Thyroid gland (tissue), 4 donors: Measurements from ENCODE around the gene GPR15LG. TPM values are rescaled to one million over a fixed set of nuclear protein-coding genes. Genes with fewer than 3 reads are reported as not detected.

Experiments used
- DNase-seq, 2 donors: peaks; one replicate each; pipeline ENCODE4 v3.0.0-alpha.2; 2019
- H3K27ac ChIP-seq, 3 donors: fragments of 200-600 bp; sonication (generic); 1 replicate in 2 of 3; 2 replicates in 1 of 3; pipeline ENCODE4 v1.5.1; 2016 to 2019; ENCODE audit warnings: mild to moderate bottlenecking in 1 of 3, moderate library complexity in 1 of 3
- H3K27me3 ChIP-seq: fragments of 200-600 bp; sonication (generic); one replicate; pipeline ENCODE4 v1.5.1; 2019
- H3K36me3 ChIP-seq, 2 donors: fragments of 200-600 bp; sonication (generic); one replicate each; pipeline ENCODE4 v1.5.1; 2016 to 2019
- H3K4me1 ChIP-seq, 2 donors: fragments of 200-600 bp; sonication (generic); one replicate each; pipeline ENCODE4 v1.5.1; 2017 to 2019
- H3K4me3 ChIP-seq, 3 donors: fragments of 200-600 bp; sonication (generic); replicated peaks in 1 of 3; 1 replicate in 2 of 3; 2 replicates in 1 of 3; pipeline ENCODE4 v1.5.1; 2016; ENCODE audit warnings: mild to moderate bottlenecking in 1 of 3
- H3K9me3 ChIP-seq: fragments of 200-600 bp; sonication (generic); one replicate; pipeline ENCODE4 v1.5.1; 2017
- CTCF ChIP-seq, 6 experiments: fragments of 200-600 bp in 3 of 6; fragments of 450-650 bp in 3 of 6; sonication (generic) in 3 of 6; IDR thresholded peaks; one replicate each; pipeline ENCODE4 v1.5.1; 2016 to 2019; ENCODE audit warnings: antibody characterized with exemption in 6 of 6, mild to moderate bottlenecking in 2 of 6, inconsistent platforms in 1 of 6, moderate library complexity in 1 of 6
- POLR2A ChIP-seq, 2 donors: fragments of 450-650 bp; IDR thresholded peaks; one replicate each; pipeline ENCODE4 v1.6.1; 2017; ENCODE audit warnings: antibody characterized with exemption in 2 of 2, mild to moderate bottlenecking in 2 of 2, moderate library complexity in 1 of 2
- WGBS, 2 donors: methylation state at CpG; one replicate each; pipeline ENCODE4 v1.1.5; 2017; 5-methylcytosine and 5-hydroxymethylcytosine counted together
- intact Hi-C: fragments of 100-400 bp; cut with DNase I; formaldehyde crosslinking; loops from one replicate; pipeline ENCODE4 v1.15.1; 2023
- total RNA-seq, 4 donors: library from RNA; depleted of rRNA; stranded (reverse); fragments of >200 nt; gene quantifications; one replicate each; pipeline ENCODE4 v1.2.3, GENCODE V29; 2016

GPR15LG gene
- total RNA-seq, 4 donors from 2014 or later, result not detected

DNA sequence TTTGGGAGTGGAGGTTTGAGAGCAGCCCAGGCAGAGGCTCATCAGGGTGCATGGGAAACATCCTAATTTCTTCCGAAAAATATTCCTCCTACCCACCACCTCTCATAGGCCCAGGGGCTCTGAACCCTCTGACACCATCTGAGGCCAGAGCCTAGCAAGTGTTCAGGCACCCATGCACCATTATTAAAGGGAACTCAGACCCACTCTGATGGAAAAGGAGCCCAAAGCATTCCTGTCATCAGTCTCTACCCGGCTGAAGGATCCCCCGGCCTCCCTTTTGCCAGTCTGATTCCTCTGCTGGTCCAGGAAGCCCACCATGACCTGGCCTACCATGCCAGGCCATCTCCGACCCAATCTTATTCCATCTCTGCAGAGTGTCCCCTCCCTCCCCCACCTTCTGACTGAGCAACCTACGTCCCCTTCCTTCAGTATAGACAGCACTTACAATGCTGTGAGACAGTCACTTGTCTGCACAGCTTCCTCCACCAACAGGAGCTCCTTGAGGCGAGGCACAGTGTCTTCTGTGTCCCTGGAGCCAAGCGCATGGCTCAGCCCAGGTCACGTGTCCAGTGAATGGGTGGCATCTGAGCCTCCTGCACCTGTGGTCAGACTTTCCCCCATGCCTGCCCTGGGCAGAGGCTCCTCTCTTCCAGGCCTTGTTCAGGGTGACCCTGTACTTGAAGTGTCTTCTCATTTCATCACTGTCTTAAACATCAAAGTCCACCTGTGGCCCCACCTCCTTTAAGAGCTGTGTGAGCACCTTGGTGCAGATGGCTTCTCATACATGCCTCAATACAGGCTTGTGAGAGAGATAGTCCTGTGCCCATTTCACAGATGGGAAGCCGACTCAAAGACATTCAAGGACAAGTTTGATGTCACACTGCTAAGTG is 889 bp upstream of the GPR15LG start:
- H3K36me3 ChIP-seq, result no peaks in the 10 kb centered on the region
- TF ChIP-seq CTCF (IDR thresholded peaks at IDR 0.05), result no peak
- no peak for TF ChIP-seq POLR2A (IDR thresholded peaks at IDR 0.05)
- intact Hi-C loops, result no loop called here
- no peaks in the 10 kb centered on the region for H3K27me3 ChIP-seq
- no peak for DNase-seq
- WGBS, 2 donors, result 92 to 95% methylated on average over 9 of the region's 9 CpGs
- no peak overlapping the region for H3K27ac ChIP-seq
- H3K4me1 ChIP-seq, result no peaks in the 10 kb centered on the region
- H3K9me3 ChIP-seq, result no peaks in the 10 kb centered on the region
- H3K4me3 ChIP-seq, result no peak overlapping the region

- no peak for DNase-seq
- no peaks in the 10 kb centered on the region for H3K36me3 ChIP-seq
- WGBS, 2 donors, result 93 to 95% methylated on average over 6 of the region's 6 CpGs
- no peaks in the 10 kb centered on the region for H3K9me3 ChIP-seq
- H3K27me3 ChIP-seq, result no peaks in the 10 kb centered on the region
- H3K4me3 ChIP-seq, result no peak overlapping the region
- peaks cover 7 to 10% of the 10 kb centered on the region in 2 donors for H3K4me1 ChIP-seq
- H3K27ac ChIP-seq, result no peak overlapping the region
- no peak for TF ChIP-seq POLR2A (IDR thresholded peaks at IDR 0.05)
- no peak for TF ChIP-seq CTCF (IDR thresholded peaks at IDR 0.05)
- intact Hi-C loops, result no loop called here
These were observed 1.8 kb downstream of the GPR15LG start for GRCh38 chr10:84175436-84175835.

GRCh38 chr10:84176351-84176750 is 2.8 kb downstream of the GPR15LG start:
- DNase-seq, result no peak
- Histone ChIP-seq H3K27me3 (no peaks in the 10 kb centered on the region), H3K4me1 (peaks cover 7 to 10% of the 10 kb centered on the region in 2 donors), H3K9me3 (no peaks in the 10 kb centered on the region), H3K4me3 (no peak overlapping the region), H3K27ac (no peak overlapping the region), H3K36me3 (no peaks in the 10 kb centered on the region)
- intact Hi-C loops, result no loop called here
- TF ChIP-seq CTCF (IDR thresholded peaks at IDR 0.05) (no peak), POLR2A (IDR thresholded peaks at IDR 0.05) (no peak)
- WGBS, 2 donors, result 88 to 98% methylated on average over 4 of the region's 4 CpGs

DNA sequence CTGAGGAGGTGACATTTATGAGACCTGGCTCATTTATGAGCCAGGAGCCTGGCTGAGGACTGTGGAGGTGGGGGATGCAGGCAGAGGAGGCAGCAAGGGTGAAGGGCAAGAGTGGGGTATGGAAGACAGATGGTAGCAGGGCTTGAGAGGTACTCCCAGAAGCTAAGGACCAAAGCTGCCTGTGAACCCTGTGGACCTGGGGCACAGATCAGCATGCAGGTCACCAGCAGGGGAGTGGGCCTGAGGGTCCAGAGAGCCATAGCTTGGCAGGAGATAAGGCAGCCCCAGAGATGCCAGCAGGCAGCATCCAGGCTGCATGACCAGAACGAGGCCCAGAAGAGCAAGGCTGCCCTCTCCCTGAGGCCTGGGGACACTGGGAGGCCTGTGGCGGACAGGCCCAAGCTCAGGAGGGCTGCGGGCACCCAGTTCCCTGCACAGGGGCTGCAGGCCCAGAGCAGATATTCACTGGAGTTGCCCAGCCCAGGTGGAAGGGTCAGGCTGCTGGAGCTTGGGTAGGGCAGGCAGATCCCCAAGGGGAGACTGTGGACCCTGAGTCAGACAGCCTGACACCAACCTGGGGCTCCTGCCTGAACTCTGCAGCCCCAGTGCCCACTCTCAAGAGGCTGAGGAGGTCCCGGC is 3.4 kb downstream of the GPR15LG start:
- peaks cover 7 to 10% of the 10 kb centered on the region in 2 donors for H3K4me1 ChIP-seq
- no peak overlapping the region for H3K4me3 ChIP-seq
- no peak for TF ChIP-seq POLR2A (IDR thresholded peaks at IDR 0.05)
- H3K36me3 ChIP-seq, result no peaks in the 10 kb centered on the region
- intact Hi-C loops, result no loop called here
- no peak overlapping the region for H3K27ac ChIP-seq
- H3K9me3 ChIP-seq, result no peaks in the 10 kb centered on the region
- no peaks in the 10 kb centered on the region for H3K27me3 ChIP-seq
- DNase-seq, result no peak
- WGBS, 2 donors, result 83 to 95% methylated on average over 2 to 3 of the region's 4 CpGs

GRCh38 chr10:84177541-84178141 is 4.0 kb downstream of the GPR15LG start:
- no peak overlapping the region for H3K27ac ChIP-seq
- H3K4me3 ChIP-seq, result no peak overlapping the region
- peaks cover 7 to 10% of the 10 kb centered on the region in 2 donors for H3K4me1 ChIP-seq
- TF ChIP-seq CTCF (IDR thresholded peaks at IDR 0.05) (no peak), POLR2A (IDR thresholded peaks at IDR 0.05) (no peak)
- no peak for DNase-seq
- intact Hi-C loops, result no loop called here
- 73 to 83% methylated on average over 8 of the region's 8 CpGs for WGBS, 2 donors
- H3K36me3 ChIP-seq, result no peaks in the 10 kb centered on the region
- no peaks in the 10 kb centered on the region for H3K27me3 ChIP-seq
- H3K9me3 ChIP-seq, result no peaks in the 10 kb centered on the region
